Neuronal stem cell (in vitro differentiated cells): ENCODE data around the gene TBC1D5.

Source experiments
- DNase-seq: peaks from one replicate; pipeline ENCODE4 v3.0.0-alpha.2; 2013; ENCODE audit warnings: low spot score
- H2AFZ ChIP-seq: one replicate; pipeline ENCODE4 v1.6.1; 2013; ENCODE audit warnings: mild to moderate bottlenecking, low read length, inconsistent platforms
- H2AK5ac ChIP-seq: 2 replicates; pipeline ENCODE4 v1.6.1; 2013; ENCODE audit warnings: low read depth, mild to moderate bottlenecking, inconsistent platforms, low read length, moderate library complexity, mixed read lengths
- H2BK120ac ChIP-seq: 2 replicates; pipeline ENCODE4 v1.6.1; 2013; ENCODE audit warnings: low read depth, mild to moderate bottlenecking, inconsistent platforms, low read length, moderate library complexity, mixed read lengths
- H2BK12ac ChIP-seq: one replicate; pipeline ENCODE4 v1.6.1; 2013; ENCODE audit warnings: low read length, inconsistent platforms
- H2BK15ac ChIP-seq: 2 replicates; pipeline ENCODE4 v1.6.1; 2013; ENCODE audit warnings: mild to moderate bottlenecking, low read length, inconsistent platforms, mixed read lengths
- H2BK5ac ChIP-seq: one replicate; pipeline ENCODE4 v1.6.1; 2013; ENCODE audit warnings: inconsistent platforms, mild to moderate bottlenecking, low read length, moderate library complexity
- H3K14ac ChIP-seq: one replicate; pipeline ENCODE4 v1.6.1; 2013; ENCODE audit warnings: low read length, inconsistent platforms
- H3K18ac ChIP-seq: 2 replicates; pipeline ENCODE4 v1.6.1; 2013; ENCODE audit warnings: low read length, inconsistent platforms
- H3K23ac ChIP-seq: 2 replicates; pipeline ENCODE4 v1.6.1; 2013; ENCODE audit warnings: low read depth, mild to moderate bottlenecking, mixed read lengths, low read length, inconsistent platforms; ENCODE audit not compliant: poor library complexity
- H3K27ac ChIP-seq: replicated peaks from 3 replicates; pipeline ENCODE4 v1.5.1; 2013; ENCODE audit warnings: low read length, inconsistent platforms
- H3K27me3 ChIP-seq, 3 experiments: 2 replicates each; pipeline ENCODE4 v1.6.1; 2013; ENCODE audit warnings: low read length in 3 of 3, mild to moderate bottlenecking in 2 of 3, inconsistent platforms in 1 of 3, low read depth in 1 of 3, mixed read lengths in 1 of 3, moderate library complexity in 1 of 3; ENCODE audit not compliant: control insufficient read depth in 3 of 3, insufficient read depth in 3 of 3
- H3K36me3 ChIP-seq, 2 donors: replicated peaks in 1 of 2; 2 replicates each; pipeline ENCODE4 v1.6.1; 2013; ENCODE audit warnings: low read length in 2 of 2; ENCODE audit not compliant: control insufficient read depth in 2 of 2, insufficient read depth in 2 of 2
- H3K4ac ChIP-seq: 2 replicates; pipeline ENCODE4 v1.6.1; 2013; ENCODE audit warnings: inconsistent platforms, mild to moderate bottlenecking, low read length, moderate library complexity
- H3K4me1 ChIP-seq, 2 donors: 1 replicate in 1 of 2; 2 replicates in 1 of 2; pipeline ENCODE4 v1.6.1; 2013; ENCODE audit warnings: low read length in 2 of 2, low read depth in 1 of 2; ENCODE audit not compliant: control insufficient read depth in 2 of 2, insufficient read depth in 1 of 2
- H3K4me2 ChIP-seq: one replicate; pipeline ENCODE4 v1.6.1; 2013; ENCODE audit warnings: mild to moderate bottlenecking, low read length, inconsistent platforms; ENCODE audit not compliant: insufficient read depth, poor library complexity, severe bottlenecking
- H3K4me3 ChIP-seq, 2 donors: 2 replicates each; pipeline ENCODE4 v1.5.1; 2013; ENCODE audit warnings: low read length in 2 of 2, mild to moderate bottlenecking in 2 of 2, inconsistent platforms in 1 of 2, moderate library complexity in 1 of 2
- H3K79me1 ChIP-seq: one replicate; pipeline ENCODE4 v1.6.1; 2013; ENCODE audit warnings: low read depth, mild to moderate bottlenecking, inconsistent platforms, low read length, moderate library complexity
- H3K9ac ChIP-seq: one replicate; pipeline ENCODE4 v1.6.1; 2013; ENCODE audit warnings: mild to moderate bottlenecking, low read depth, low read length, inconsistent platforms; ENCODE audit not compliant: poor library complexity
- H3K9me3 ChIP-seq, 2 donors: replicated peaks in 1 of 2; 2 replicates each; pipeline versions ENCODE3 to v1.6.1; 2013; ENCODE audit warnings: low read length in 2 of 2, mild to moderate bottlenecking in 2 of 2, inconsistent platforms in 1 of 2, low read depth in 1 of 2, mixed read lengths in 1 of 2, moderate library complexity in 1 of 2; ENCODE audit not compliant: control insufficient read depth in 2 of 2, insufficient read depth in 1 of 2
- H4K8ac ChIP-seq: one replicate; pipeline ENCODE4 v1.6.1; 2013; ENCODE audit warnings: low read depth, mild to moderate bottlenecking, inconsistent platforms, low read length, moderate library complexity
- H4K91ac ChIP-seq: one replicate; pipeline ENCODE4 v1.6.1; 2013; ENCODE audit warnings: low read length, low read depth, mild to moderate bottlenecking, inconsistent platforms; ENCODE audit not compliant: poor library complexity
- WGBS, 2 donors: extraction: QIAGEN DNeasy Blood & Tissue Kit; methylation state at CpG; one replicate each; pipeline ENCODE4 v1.1.7; 2013; ENCODE audit warnings: missing lambda C conversion rate in 2 of 2, mixed read lengths in 1 of 2; ENCODE audit not compliant: insufficient read length in 2 of 2, insufficient replicate concordance in 1 of 2; ENCODE audit errors: extremely low coverage in 2 of 2; 5-methylcytosine and 5-hydroxymethylcytosine counted together

Gene TBC1D5

GRCh38 chr3:17585394-17586325, 156.8 kb downstream of the TBC1D5 start:
- Histone ChIP-seq H3K9ac (no peak overlapping the region), H4K8ac (no peak overlapping the region), H2AK5ac (no peak overlapping the region), H3K14ac (no peak overlapping the region), H3K23ac (no peak overlapping the region), H2BK12ac (no peak overlapping the region), H3K18ac (no peak overlapping the region), H3K79me1 (no peaks in the 10 kb centered on the region), H2BK15ac (no peak overlapping the region), H3K4ac (no peak overlapping the region), H3K4me2 (no peak overlapping the region), H2BK120ac (no peak overlapping the region), H3K36me3 (no peaks in the 10 kb centered on the region), H2AFZ (no peak overlapping the region), H3K27ac (peak overlapping the region; percentile 41), H4K91ac (no peak overlapping the region), H3K4me1 (no peaks in the 10 kb centered on the region), H3K9me3 (peaks cover 4 to 17% of the 10 kb centered on the region in 2 donors), H3K27me3 (no peaks in the 10 kb centered on the region), H2BK5ac (no peak overlapping the region), H3K4me3 (no peak overlapping the region)
- peak; percentile 23 for DNase-seq
- no CpG with 5 or more reads among the region's 2 CpGs for WGBS, 2 donors

- H3K23ac ChIP-seq = no peak overlapping the region
- H2BK15ac ChIP-seq = no peak overlapping the region
- H3K27ac ChIP-seq = no peak overlapping the region
- H3K79me1 ChIP-seq = no peaks in the 10 kb centered on the region
- H4K91ac ChIP-seq = no peak overlapping the region
- H2AFZ ChIP-seq = no peak overlapping the region
- no peak for DNase-seq
- no peaks in the 10 kb centered on the region for H3K36me3 ChIP-seq
- no peaks in the 10 kb centered on the region for H3K4me1 ChIP-seq
- H3K14ac ChIP-seq = no peak overlapping the region
- no CpG with 5 or more reads among the region's 8 CpGs for WGBS, 2 donors
- H3K4ac ChIP-seq = no peak overlapping the region
- H4K8ac ChIP-seq = no peak overlapping the region
- H2BK5ac ChIP-seq = no peak overlapping the region
- no peak overlapping the region for H3K4me3 ChIP-seq
- no peaks in the 10 kb centered on the region for H3K27me3 ChIP-seq
- no peak overlapping the region for H2BK12ac ChIP-seq
- H3K18ac ChIP-seq = no peak overlapping the region
- H2BK120ac ChIP-seq = no peak overlapping the region
- no peak overlapping the region for H2AK5ac ChIP-seq
- peaks cover 0 to 2% of the 10 kb centered on the region in 2 donors for H3K9me3 ChIP-seq
- H3K4me2 ChIP-seq = no peak overlapping the region
- no peak overlapping the region for H3K9ac ChIP-seq
Measured at GRCh38 chr3:17584066-17584465, 158.4 kb downstream of the TBC1D5 start.

DNA sequence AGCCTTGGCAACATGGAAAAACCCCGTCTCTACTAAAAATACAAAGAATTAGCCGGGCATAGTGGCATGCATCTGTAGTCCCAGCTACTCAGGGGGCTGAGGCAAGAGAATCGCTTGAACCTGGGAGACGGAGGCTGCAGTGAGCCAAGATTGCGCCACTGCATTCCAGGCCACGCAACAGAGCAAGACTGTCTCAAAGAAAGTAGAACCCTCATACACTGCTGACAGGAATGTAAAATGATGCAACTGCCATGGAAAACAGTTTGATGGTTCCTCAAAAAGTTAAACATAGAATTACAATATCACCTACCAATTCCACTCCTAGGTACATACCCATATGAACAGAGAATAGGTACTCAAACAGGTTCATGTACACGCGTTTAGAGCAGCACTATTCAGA, 158.9 kb downstream of the TBC1D5 start:
- no peaks in the 10 kb centered on the region for H3K36me3 ChIP-seq
- no peak overlapping the region for H3K27ac ChIP-seq
- no peak overlapping the region for H3K4ac ChIP-seq
- no peak overlapping the region for H2BK120ac ChIP-seq
- no peak overlapping the region for H2BK12ac ChIP-seq
- no peak overlapping the region for H3K4me3 ChIP-seq
- no peak overlapping the region for H2AK5ac ChIP-seq
- no peaks in the 10 kb centered on the region for H3K9me3 ChIP-seq
- no peak overlapping the region for H3K9ac ChIP-seq
- H3K18ac ChIP-seq = no peak overlapping the region
- H2AFZ ChIP-seq = no peak overlapping the region
- no peak overlapping the region for H3K14ac ChIP-seq
- no peak overlapping the region for H4K8ac ChIP-seq
- no peaks in the 10 kb centered on the region for H3K27me3 ChIP-seq
- H4K91ac ChIP-seq = no peak overlapping the region
- no peaks in the 10 kb centered on the region for H3K4me1 ChIP-seq
- no peak overlapping the region for H3K23ac ChIP-seq
- DNase-seq = no peak
- H2BK15ac ChIP-seq = no peak overlapping the region
- H3K4me2 ChIP-seq = no peak overlapping the region
- H3K79me1 ChIP-seq = no peaks in the 10 kb centered on the region
- WGBS, 2 donors = no CpG with 5 or more reads among the region's 8 CpGs
- no peak overlapping the region for H2BK5ac ChIP-seq

- no peaks in the 10 kb centered on the region for H3K4me1 ChIP-seq
- H3K36me3 ChIP-seq = no peaks in the 10 kb centered on the region
- H2BK12ac ChIP-seq = no peak overlapping the region
- no peak overlapping the region for H2BK5ac ChIP-seq
- no peak overlapping the region for H3K4me3 ChIP-seq
- WGBS, 2 donors = no CpG with 5 or more reads among the region's 4 CpGs
- no peak overlapping the region for H3K23ac ChIP-seq
- H3K27me3 ChIP-seq = no peaks in the 10 kb centered on the region
- no peak overlapping the region for H3K4me2 ChIP-seq
- no peak overlapping the region for H3K27ac ChIP-seq
- H3K9me3 ChIP-seq = no peaks in the 10 kb centered on the region
- H3K18ac ChIP-seq = no peak overlapping the region
- no peak overlapping the region for H4K91ac ChIP-seq
- no peaks in the 10 kb centered on the region for H3K79me1 ChIP-seq
- no peak overlapping the region for H2AFZ ChIP-seq
- H3K9ac ChIP-seq = no peak overlapping the region
- H3K4ac ChIP-seq = no peak overlapping the region
- no peak overlapping the region for H4K8ac ChIP-seq
- no peak for DNase-seq
- no peak overlapping the region for H3K14ac ChIP-seq
- H2BK15ac ChIP-seq = no peak overlapping the region
- no peak overlapping the region for H2BK120ac ChIP-seq
- H2AK5ac ChIP-seq = no peak overlapping the region
Measured at GRCh38 chr3:17581421-17582080, 160.9 kb downstream of the TBC1D5 start.
